ENCODE data around the gene ANKZF1. TPM values are rescaled to one million over a fixed set of nuclear protein-coding genes. Genes with fewer than 3 reads are reported as not detected.

ANKZF1 gene
- total RNA-seq, 4 donors from 2014 or later, result 38.6 to 252 (median 61.7) TPM

GRCh38 chr2:219214786-219215185, 14.8 kb upstream of the ANKZF1 start:
- WGBS, result 93% methylated on average over 6 of the region's 6 CpGs
- TF ChIP-seq CTCF (IDR thresholded peaks at IDR 0.05) (no peak), EP300 (IDR thresholded peaks at IDR 0.05) (no peak), POLR2A (IDR thresholded peaks at IDR 0.05) (no peak), POLR2AphosphoS5 (IDR thresholded peaks at IDR 0.05) (no peak)
- Histone ChIP-seq H3K4me1 (peaks cover 33% of the 10 kb centered on the region), H3K36me3 (peaks cover 58% of the 10 kb centered on the region), H3K27ac (no peak overlapping the region), H3K27me3 (no peaks in the 10 kb centered on the region), H3K4me3 (no peak overlapping the region), H3K9me3 (no peaks in the 10 kb centered on the region)
- DNase-seq (ENCODE audit: low spot score in 2 of 2), result no peak

- H3K27ac ChIP-seq, result no peak overlapping the region
- no peak for DNase-seq (ENCODE audit: low spot score in 2 of 2)
- no peak overlapping the region for H3K4me3 ChIP-seq
- peaks cover 35% of the 10 kb centered on the region for H3K4me1 ChIP-seq
- TF ChIP-seq POLR2AphosphoS5 (IDR thresholded peaks at IDR 0.05) (no peak), EP300 (IDR thresholded peaks at IDR 0.05) (no peak)
- H3K27me3 ChIP-seq, result no peaks in the 10 kb centered on the region
- H3K36me3 ChIP-seq, result peaks cover 57% of the 10 kb centered on the region
- H3K9me3 ChIP-seq, result no peaks in the 10 kb centered on the region
- 78% methylated on average over 18 of the region's 27 CpGs for WGBS
Observed at GRCh38 chr2:219215871-219216534, 13.6 kb upstream of the ANKZF1 start.

- Histone ChIP-seq H3K36me3 (peaks cover 60% of the 10 kb centered on the region), H3K27ac (no peak overlapping the region), H3K9me3 (no peaks in the 10 kb centered on the region), H3K4me1 (peaks cover 35% of the 10 kb centered on the region), H3K27me3 (no peaks in the 10 kb centered on the region), H3K4me3 (no peak overlapping the region)
- 100% methylated on average over 4 of the region's 6 CpGs for WGBS
- TF ChIP-seq POLR2AphosphoS5 (IDR thresholded peaks at IDR 0.05) (no peak), EP300 (IDR thresholded peaks at IDR 0.05) (no peak), POLR2A (IDR thresholded peaks at IDR 0.05) (no peak), CTCF (IDR thresholded peaks at IDR 0.05) (no peak)
- no peak for DNase-seq (ENCODE audit: low spot score in 2 of 2)
Observed at GRCh38 chr2:219216535-219216915, 13.1 kb upstream of the ANKZF1 start.

- peak; percentile 82 to 86 for DNase-seq (ENCODE audit: low spot score in 2 of 2)
- no peaks in the 10 kb centered on the region for H3K9me3 ChIP-seq
- H3K4me1 ChIP-seq, result peaks cover 35% of the 10 kb centered on the region
- WGBS, result 0% methylated on average over 12 of the region's 37 CpGs
- peaks cover 63% of the 10 kb centered on the region for H3K36me3 ChIP-seq
- peak overlapping the region; percentile 68 for H3K4me3 ChIP-seq
- TF ChIP-seq POLR2A (IDR thresholded peaks at IDR 0.05), result no peak
- TF ChIP-seq EP300 (IDR thresholded peaks at IDR 0.05), result no peak
- no peak for TF ChIP-seq POLR2AphosphoS5 (IDR thresholded peaks at IDR 0.05)
- TF ChIP-seq CTCF (IDR thresholded peaks at IDR 0.05), result no peak
- H3K27ac ChIP-seq, result peak overlapping the region; percentile 88
- H3K27me3 ChIP-seq, result no peaks in the 10 kb centered on the region
Observed at GRCh38 chr2:219218217-219218731, 11.3 kb upstream of the ANKZF1 start.

GRCh38 chr2:219218732-219219701, 10.6 kb upstream of the ANKZF1 start, which contains the start of gene ABCB6:
Gene ABCB6 (minus strand): TSS chr2:219218958. CDS start chr2:219218673, 285 bp downstream.
- WGBS, result 21% methylated on average over 15 of the region's 71 CpGs
- no peaks in the 10 kb centered on the region for H3K9me3 ChIP-seq
- H3K27ac ChIP-seq, result peak within 1 kb of the TSS; percentile 88
- DNase-seq (ENCODE audit: low spot score in 2 of 2), result peak; percentile 98
- H3K4me3 ChIP-seq, result peak within 1 kb of the TSS; percentile 68
- H3K27me3 ChIP-seq, result no peaks in the 10 kb centered on the region
- H3K36me3 ChIP-seq, result peaks cover 64% of the 10 kb centered on the region
- TF ChIP-seq POLR2AphosphoS5 (IDR thresholded peaks at IDR 0.05), result peak in 1 of 3 donors; percentile 28
- no peak for TF ChIP-seq CTCF (IDR thresholded peaks at IDR 0.05)
- H3K4me1 ChIP-seq, result peaks cover 35% of the 10 kb centered on the region

All from suprapubic skin (tissue), 4 donors.